ENCODE results near the gene AP3B1.

DNA sequence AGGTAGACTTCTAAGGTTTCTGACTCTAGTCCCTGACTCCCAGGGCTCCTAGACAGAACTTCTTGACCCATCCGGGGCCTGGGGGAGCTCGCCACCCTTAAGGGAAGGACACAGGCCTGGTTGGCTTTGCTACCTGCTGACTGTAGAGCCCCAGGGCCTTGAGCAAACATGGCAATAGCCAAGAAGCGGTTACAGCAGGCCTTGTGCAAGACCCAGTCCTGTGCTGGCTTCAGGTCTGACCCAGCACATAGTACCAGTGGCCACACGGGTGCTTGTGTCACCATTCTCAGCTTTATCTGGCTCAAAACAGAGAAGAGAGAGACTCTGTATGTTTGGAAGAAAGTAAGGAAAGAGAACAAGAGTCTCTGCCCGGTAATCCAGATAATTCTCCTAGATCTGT lies 41.8 kb downstream of the AP3B1 start:
- TF ChIP-seq, protein P1, sequence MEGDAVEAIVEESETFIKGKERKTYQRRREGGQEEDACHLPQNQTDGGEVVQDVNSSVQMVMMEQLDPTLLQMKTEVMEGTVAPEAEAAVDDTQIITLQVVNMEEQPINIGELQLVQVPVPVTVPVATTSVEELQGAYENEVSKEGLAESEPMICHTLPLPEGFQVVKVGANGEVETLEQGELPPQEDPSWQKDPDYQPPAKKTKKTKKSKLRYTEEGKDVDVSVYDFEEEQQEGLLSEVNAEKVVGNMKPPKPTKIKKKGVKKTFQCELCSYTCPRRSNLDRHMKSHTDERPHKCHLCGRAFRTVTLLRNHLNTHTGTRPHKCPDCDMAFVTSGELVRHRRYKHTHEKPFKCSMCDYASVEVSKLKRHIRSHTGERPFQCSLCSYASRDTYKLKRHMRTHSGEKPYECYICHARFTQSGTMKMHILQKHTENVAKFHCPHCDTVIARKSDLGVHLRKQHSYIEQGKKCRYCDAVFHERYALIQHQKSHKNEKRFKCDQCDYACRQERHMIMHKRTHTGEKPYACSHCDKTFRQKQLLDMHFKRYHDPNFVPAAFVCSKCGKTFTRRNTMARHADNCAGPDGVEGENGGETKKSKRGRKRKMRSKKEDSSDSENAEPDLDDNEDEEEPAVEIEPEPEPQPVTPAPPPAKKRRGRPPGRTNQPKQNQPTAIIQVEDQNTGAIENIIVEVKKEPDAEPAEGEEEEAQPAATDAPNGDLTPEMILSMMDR (conservative IDR thresholded peaks at IDR 0.05 in 1 of 2, IDR thresholded peaks at IDR 0.05 in 1 of 2; ENCODE audit: extremely low read depth in 1 of 2, insufficient read depth in 1 of 2, low read depth in 1 of 2, low read length in 2 of 2), result no peak
- TF ChIP-seq EZH2 (IDR thresholded peaks at IDR 0.05; ENCODE audit: borderline replicate concordance, low read length), result no peak
